ENCODE data around the gene ELMOD3. TPM values are rescaled to one million over a fixed set of nuclear protein-coding genes. Genes with fewer than 3 reads are reported as not detected.
A peak's percentile ranks its signal among the peaks of the same experiment; 100 is the strongest.

The ELMOD3 gene
- total and polyA plus RNA-seq, 2 of the 8 experiments (the other 6 are each of a cell fraction or from before 2014, with no cell fraction given), result 8.5 to 10.2 TPM

GRCh38 chr2:85340034-85340892 lies 14.3 kb upstream of the ELMOD3 start:
- Histone ChIP-seq H3K9ac (replicated peaks in 1 of 4; ENCODE audit: extremely low read depth in 1 of 4, low read depth in 3 of 4, low read length in 3 of 4) (no peak overlapping the region), H3K56ac (replicated peaks; ENCODE audit: insufficient read length, low read depth, low read length) (no peak overlapping the region), H3K4me1 (replicated peaks in 1 of 4; ENCODE audit: control insufficient read depth in 3 of 4, insufficient read depth in 4 of 4, low read length in 3 of 4) (peaks cover 0 to 7% (median 1%) of the 10 kb centered on the region in 4 experiments; a peak in 3 of 7 replicates), H3K4me2 (ENCODE audit: insufficient read depth in 1 of 2, low read depth in 2 of 2, low read length in 2 of 2) (no peak overlapping the region), H2BK120ac (replicated peaks; ENCODE audit: low read depth, low read length) (no peak overlapping the region), H3K27me3 (replicated peaks in 1 of 4; ENCODE audit: control insufficient read depth in 3 of 4, extremely low read depth in 1 of 4, insufficient read depth in 3 of 4, low read length in 3 of 4) (no peaks in the 10 kb centered on the region), H4K91ac (replicated peaks; ENCODE audit: insufficient read length, low read length) (no peak overlapping the region), H2AK5ac (ENCODE audit: low read depth, low read length) (no peak overlapping the region), H3K27ac (ENCODE audit: low read depth, low read length) (no peak overlapping the region), H3K9me3 (ENCODE audit: insufficient read depth in 2 of 2, low read depth in 1 of 2, low read length in 1 of 2) (no peaks in the 10 kb centered on the region; a peak in 1 of 4 replicates), H2BK20ac (ENCODE audit: low read length) (no peak overlapping the region), H2AFZ (ENCODE audit: low read length) (no peak overlapping the region), H3K4ac (replicated peaks; ENCODE audit: insufficient read length, low read depth, low read length) (no peak overlapping the region), H3K79me1 (ENCODE audit: low read depth, low read length) (no peaks in the 10 kb centered on the region), H2BK5ac (ENCODE audit: low read depth, low read length) (no peak overlapping the region), H3K18ac (ENCODE audit: extremely low read depth, low read length) (no peak overlapping the region), H4K20me1 (replicated peaks in 1 of 2; ENCODE audit: control insufficient read depth in 1 of 2, insufficient read depth in 2 of 2, low read length in 2 of 2) (no peaks in the 10 kb centered on the region), H2BK15ac (ENCODE audit: low read length) (no peak overlapping the region), H3K79me2 (ENCODE audit: control insufficient read depth in 1 of 2, insufficient read depth in 2 of 2, low read length in 2 of 2) (no peaks in the 10 kb centered on the region), H3K14ac (ENCODE audit: insufficient read length) (peak overlapping the region; percentile 31), H2BK12ac (ENCODE audit: low read depth, low read length) (no peak overlapping the region), H4K5ac (ENCODE audit: insufficient read length, low read depth, low read length) (no peak overlapping the region), H4K8ac (ENCODE audit: extremely low read depth, insufficient read depth, low read length) (no peak overlapping the region), H3K36me3 (ENCODE audit: control insufficient read depth in 2 of 4, insufficient read depth in 4 of 4, low read length in 3 of 4) (no peaks in the 10 kb centered on the region), H3K23ac (ENCODE audit: insufficient read length) (no peak overlapping the region), H3K4me3 (ENCODE audit: extremely low read depth in 1 of 4, insufficient read depth in 2 of 4, low read depth in 3 of 4, low read length in 4 of 4) (no peak overlapping the region), H3K23me2 (ENCODE audit: low read depth, low read length) (no peaks in the 10 kb centered on the region)
- POLR2A ChIA-PET (ENCODE audit: partially characterized antibody), result interaction anchor here (0.5 to 5.9 kb wide), 6 partner anchors 9 to 212 kb away, joined by 3 to 23 read pairs (median 7); partner anchors contain the start of genes ELMOD3, RETSAT and TGOLN2
- CTCF ChIA-PET (ENCODE audit: partially characterized antibody), result interaction anchor here (0.6 to 2.0 kb wide), 5 partner anchors 10 to 794 kb away, joined by 3 to 8 read pairs (median 3); no protein-coding TSS in a partner anchor
- 84% methylated on average over 13 of the region's 13 CpGs; no CpG with 5 or more reads in 1 of the 2 experiments for WGBS, 2 experiments (ENCODE audit: extremely low coverage in 1 of 2, insufficient coverage in 1 of 2, insufficient read length in 1 of 2, insufficient replicate concordance in 2 of 2, low coverage in 1 of 2, low lambda C conversion rate in 2 of 2, missing lambda C conversion rate in 1 of 2)
- FAIRE-seq (no peak), DNase-seq (ENCODE audit: low read depth in 1 of 2, low spot score in 2 of 2) (no peak)
- no peak for TF ChIP-seq TEAD4 (IDR thresholded peaks at IDR 0.05; ENCODE audit: low read depth, low read length)
- TF ChIP-seq MAX (IDR thresholded peaks at IDR 0.05), result no peak
- no peak for TF ChIP-seq EGR1 (IDR thresholded peaks at IDR 0.05; ENCODE audit: borderline replicate concordance, low read depth, low read length)
- TF ChIP-seq KDM4A (IDR thresholded peaks at IDR 0.05; ENCODE audit: low read depth, low read length, severe bottlenecking), result no peak
- no peak for TF ChIP-seq NRF1 (IDR thresholded peaks at IDR 0.05; ENCODE audit: low read depth, low read length)
- TF ChIP-seq E2F6 (IDR thresholded peaks at IDR 0.05), result no peak
- no peak for TF ChIP-seq JUN (IDR thresholded peaks at IDR 0.05; ENCODE audit: low read depth, low read length)
- TF ChIP-seq SP4 (IDR thresholded peaks at IDR 0.05; ENCODE audit: low read length), result no peak
- no peak for TF ChIP-seq HDAC6 (IDR thresholded peaks at IDR 0.05; ENCODE audit: low read depth, low read length)
- TF ChIP-seq SIX5 (IDR thresholded peaks at IDR 0.05; ENCODE audit: low read depth, low read length), result no peak
- no peak for TF ChIP-seq GABPA (IDR thresholded peaks at IDR 0.05; ENCODE audit: borderline replicate concordance, insufficient read depth, low read length)
- TF ChIP-seq JUND (IDR thresholded peaks at IDR 0.05; ENCODE audit: low read length), result no peak

Data from H1 (cell line).